ENCODE data around the gene MOGAT2.
"Not testable (repeated sequence)": the region's sequence is repeated elsewhere in the genome, so short reads cannot be mapped to it uniquely, and the experiment has no call there.

Gene MOGAT2

DNA sequence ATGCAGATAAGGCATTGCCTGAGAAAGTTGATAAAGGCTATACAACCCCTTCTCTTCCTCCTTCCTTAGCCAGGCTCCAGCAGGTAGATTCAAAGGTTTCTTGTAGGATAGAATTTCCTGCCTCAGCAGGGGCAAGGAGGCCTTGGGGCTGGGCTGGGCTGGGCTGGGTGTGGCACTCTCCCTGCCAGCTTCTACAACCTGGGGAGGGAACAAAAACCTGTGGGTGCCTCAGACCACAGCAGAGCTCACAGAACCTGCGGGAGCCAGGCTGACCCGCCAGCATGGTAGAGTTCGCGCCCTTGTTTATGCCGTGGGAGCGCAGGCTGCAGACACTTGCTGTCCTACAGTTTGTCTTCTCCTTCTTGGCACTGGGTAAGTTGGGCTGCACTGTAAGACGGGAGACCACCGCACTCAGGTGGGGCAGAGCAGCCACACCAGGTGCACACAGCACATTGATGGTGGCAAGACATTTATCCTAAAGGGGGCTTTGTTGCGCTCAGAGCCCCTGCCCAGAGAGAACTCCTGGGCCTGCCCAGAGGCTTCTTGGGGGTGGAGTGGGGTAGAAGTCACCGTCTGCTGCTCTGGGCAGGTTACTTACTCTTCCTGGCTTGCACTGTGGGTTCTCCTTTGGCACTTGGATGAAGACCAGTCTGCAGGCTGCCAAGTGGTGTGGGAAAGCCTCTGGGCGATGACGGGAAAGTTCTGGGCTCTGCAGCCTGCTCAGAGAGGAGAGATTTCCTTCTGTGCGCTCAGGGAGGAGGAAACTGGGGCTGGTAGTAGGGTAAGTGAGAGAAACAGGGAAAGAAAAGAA lies at the start of gene MOGAT2:
Gene MOGAT2, plus strand, starts transcription at position 231 of the 811 bp plus-strand sequence. Its CDS starts 51 bp downstream, at position 282.
- no peak within 1 kb of the TSS for H3K4me3 ChIP-seq (ENCODE audit: low read depth, low read length)

DNA sequence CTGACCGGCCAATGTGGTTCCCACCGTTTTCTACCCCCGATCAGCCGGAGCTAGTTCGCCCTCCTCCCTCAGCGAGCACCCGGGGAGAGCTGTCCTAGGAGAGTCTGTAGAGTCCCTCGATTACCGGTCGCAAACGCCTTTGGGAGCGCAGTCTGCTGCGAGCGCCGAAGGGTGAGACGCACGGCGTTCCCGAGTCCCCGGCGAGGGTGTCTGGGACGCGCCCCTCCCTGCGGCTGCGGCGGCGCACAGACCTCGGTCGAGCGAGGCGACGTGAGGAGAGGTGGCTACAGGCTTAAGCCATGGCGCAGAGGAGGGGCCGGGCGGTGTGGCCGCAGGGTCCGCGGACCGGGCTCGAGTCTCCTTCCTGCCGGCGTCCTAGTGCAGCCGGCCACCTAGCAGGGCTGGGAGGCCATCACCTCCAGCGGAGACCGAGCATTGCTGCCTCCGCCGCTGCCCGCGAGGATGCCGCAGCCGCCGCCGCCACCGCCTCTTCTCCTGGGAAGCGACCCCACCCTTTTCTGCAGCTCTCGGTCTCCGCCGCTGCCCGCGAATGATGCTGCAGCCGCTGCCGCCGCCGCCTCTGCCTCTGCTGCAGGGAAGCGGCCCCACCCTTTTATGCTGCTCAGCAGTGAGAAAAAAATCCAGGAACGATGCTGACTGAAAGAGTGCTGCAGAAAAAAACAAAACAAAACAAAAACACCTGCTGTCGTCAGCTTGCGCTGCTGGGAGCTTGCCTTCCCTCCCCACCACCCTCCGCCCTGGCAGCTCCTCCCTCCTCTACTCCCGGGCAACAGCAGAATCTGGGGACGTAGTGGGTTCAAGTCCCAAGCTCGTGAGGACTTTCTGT lies 49.0 kb upstream of the MOGAT2 start, which contains the start of gene MAP6:
Gene MAP6, minus strand, starts transcription at position 588 of the 847 bp plus-strand sequence. CDS start 669 bp downstream, outside the sequence.
- peak within 1 kb of the TSS; percentile 28 for H3K4me3 ChIP-seq (ENCODE audit: low read depth, low read length)

DNA sequence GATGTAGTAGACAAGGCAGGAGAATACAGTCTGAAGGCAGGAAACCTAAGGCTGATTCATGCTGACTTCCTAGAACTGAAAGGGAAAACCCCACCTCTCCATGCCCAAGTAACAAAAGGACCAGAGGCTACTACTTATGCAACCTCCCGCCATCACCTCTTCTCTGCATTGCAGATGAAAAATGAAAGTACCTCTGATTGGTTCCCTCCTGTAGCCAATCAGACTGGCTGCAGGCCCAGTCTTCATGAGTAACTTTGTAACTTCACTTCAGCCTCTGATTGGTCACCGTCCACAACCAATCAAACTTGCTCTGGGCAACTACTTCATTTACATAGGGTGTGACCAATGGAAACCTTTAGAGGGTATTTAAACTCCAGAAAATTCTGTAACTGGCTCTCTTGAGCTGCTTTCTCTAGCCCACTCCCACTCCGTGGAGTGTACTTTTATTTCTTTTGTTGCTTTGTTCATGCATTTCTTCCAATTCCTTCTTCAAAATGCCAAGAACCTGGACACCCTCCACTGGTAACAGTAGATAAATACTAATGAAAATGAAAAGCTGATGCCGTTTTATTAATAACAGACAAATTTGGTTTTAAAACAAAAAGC lies 43.6 kb upstream of the MOGAT2 start:
- H3K4me3 ChIP-seq (ENCODE audit: low read depth, low read length), result no peak overlapping the region

DNA sequence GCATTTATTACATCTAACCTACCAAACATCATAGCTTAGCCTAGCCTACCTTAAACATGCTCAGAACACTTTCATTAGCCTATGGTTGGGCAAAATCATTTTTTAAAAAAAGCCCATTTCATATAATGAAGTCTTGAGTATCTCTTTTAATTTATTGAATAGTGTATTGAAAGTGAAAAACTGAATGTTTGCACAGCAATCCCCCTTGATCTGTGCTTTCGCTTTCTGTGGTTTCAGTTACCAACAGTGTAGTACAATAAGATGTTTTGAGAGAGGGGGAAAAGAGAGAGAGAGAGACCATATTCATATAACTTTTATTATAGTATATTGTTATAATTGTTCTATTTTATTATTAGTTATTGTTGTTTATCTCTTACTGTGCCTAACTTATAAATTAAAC lies 40.4 kb upstream of the MOGAT2 start:
- no peak overlapping the region for H3K4me3 ChIP-seq (ENCODE audit: low read depth, low read length)

DNA sequence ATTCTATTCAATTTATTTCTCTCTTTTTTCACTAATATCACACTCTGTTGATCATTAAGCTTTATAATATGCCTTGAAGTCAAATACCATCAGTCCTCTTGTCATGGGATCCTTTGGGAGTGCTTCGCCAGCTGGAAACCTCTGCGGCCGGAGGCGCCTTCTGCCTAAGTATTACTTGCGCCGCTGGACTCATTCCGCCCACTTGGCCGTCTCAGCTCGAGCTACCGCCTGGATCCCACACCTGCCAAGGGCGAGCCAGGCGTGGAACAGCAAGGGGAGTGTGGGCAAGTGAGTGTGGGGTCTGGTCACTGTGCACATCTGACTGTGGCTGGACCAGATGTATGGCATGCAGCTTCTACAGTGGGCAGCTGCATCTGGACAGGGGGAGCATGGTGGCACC lies 39.7 kb upstream of the MOGAT2 start:
- H3K4me3 ChIP-seq (ENCODE audit: low read depth, low read length), result no peak overlapping the region

DNA sequence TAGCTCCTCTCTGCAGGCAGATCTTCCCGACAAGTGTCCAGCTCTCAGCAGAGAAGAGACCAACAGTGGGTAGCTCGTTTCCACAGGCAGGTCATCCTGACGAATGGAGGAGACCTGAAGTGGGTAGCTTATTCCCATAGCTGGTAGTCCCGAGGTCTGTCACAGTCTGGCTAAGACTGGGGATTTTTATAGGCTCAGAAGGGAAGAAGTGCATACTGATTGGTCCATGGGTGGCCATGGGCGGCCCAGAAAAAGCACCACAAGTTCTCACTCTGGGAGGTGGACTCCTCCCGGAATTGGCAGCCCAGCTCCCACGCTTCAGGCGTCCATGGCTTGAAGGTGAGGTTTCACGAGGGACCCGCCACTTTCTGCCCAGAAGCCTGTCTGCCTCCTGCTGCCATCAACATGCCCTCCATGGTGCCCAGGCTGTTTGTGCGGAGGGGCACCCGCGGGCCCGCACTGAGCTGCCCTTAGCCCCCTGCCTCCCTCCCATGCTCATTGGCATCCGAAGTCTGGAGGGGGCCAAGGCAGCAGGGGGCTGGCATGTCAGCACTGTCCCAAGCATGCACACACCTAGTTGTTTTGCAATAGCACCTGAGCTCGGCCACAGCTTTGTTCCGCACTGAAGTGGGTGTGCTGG lies 38.9 kb upstream of the MOGAT2 start:
- no peak overlapping the region for H3K4me3 ChIP-seq (ENCODE audit: low read depth, low read length)

DNA sequence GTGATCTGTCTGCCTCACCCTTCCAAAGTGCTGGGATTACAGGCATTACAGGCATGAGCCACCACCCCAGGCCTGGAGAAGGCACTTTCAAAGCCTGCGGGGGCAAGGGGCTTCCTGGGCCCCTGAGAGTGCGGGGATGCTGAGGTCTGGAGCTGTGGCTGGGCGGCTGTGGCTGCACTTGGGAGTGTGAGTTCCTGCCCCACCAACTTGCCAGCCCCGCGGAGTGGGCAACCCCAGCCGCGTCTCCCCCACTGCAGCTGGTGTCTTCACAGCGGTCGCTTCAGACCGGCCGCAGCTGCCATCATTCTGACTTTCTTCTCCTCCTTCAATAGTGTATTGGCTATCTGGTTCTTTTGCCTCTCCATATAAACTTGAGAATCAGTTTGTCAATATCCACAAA lies 38.1 kb upstream of the MOGAT2 start:
- H3K4me3 ChIP-seq (ENCODE audit: low read depth, low read length), result no peak overlapping the region

DNA sequence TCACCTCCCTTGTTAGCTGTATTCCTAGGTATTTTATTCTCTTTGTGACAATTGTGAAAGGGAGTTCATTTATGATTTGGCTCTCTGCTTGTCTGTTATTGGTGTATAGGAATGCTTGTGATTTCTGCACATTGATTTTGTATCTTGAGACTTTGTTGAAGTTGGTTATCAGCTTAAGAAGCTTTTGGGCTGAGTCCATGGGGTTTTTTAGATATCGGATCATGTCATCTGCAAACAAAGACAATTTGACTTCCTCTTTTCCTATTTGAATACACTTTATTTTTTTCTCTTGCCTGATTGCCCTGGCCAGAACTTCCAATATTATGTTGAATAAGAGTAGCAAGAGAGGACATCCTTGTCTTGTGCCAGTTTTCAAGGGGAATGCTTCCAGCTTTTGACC lies 33.8 kb upstream of the MOGAT2 start:
- not testable (repeated sequence) for H3K4me3 ChIP-seq (ENCODE audit: low read depth, low read length)

DNA sequence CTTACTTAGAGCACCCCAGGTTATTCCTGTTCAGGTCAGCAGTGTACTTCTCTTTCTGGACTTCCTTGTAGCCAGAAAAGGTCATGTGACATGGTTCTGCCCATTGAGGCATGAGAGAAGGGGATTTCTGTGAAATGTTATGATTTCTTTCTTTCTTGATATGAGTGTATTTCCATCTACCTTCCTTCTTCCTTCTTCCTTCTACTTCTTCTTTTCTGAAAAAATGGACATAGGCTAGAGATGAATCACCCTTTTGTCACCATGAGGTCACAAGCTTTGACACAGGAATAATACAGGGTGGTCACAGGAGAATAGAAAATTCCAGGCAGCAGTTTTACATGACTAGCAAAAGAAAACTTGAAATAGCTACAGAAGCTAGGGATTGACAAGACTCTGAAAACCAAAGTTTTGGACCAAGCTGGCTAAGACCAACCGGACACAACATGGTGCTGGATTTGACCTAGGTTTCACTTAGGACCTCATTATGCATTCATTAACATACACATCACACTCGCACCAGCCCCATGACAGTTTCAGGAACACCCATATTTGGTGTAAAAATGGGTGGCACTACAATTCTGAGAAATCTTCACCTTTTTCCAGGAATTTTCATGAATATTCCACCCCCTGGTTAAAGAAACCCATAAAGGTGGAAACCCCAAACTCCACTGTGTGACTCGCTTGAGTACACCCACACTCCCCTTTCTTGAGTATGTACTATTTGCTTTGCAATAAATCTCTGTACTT lies 27.6 kb upstream of the MOGAT2 start:
- H3K4me3 ChIP-seq (ENCODE audit: low read depth, low read length), result no peak overlapping the region

DNA sequence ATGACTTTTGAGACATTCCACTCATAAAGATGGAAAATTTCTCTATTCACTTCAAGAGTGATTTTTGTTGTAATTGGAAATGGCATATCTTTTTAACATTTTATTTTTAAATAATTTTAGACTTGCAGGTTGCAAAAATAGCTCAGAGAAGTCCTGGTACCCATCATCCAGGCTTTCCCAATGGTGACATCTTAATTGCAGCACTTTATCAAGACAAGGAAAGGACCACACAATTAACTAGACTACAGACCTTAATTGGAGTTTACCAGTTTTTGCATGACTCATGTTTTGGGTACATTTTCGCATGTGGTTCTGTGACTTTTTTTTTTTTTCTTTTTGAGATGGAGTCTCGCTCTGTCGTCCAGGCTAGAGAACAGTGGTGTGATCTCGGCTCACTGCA lies 25.8 kb upstream of the MOGAT2 start:
- H3K4me3 ChIP-seq (ENCODE audit: low read depth, low read length), result no peak overlapping the region

DNA sequence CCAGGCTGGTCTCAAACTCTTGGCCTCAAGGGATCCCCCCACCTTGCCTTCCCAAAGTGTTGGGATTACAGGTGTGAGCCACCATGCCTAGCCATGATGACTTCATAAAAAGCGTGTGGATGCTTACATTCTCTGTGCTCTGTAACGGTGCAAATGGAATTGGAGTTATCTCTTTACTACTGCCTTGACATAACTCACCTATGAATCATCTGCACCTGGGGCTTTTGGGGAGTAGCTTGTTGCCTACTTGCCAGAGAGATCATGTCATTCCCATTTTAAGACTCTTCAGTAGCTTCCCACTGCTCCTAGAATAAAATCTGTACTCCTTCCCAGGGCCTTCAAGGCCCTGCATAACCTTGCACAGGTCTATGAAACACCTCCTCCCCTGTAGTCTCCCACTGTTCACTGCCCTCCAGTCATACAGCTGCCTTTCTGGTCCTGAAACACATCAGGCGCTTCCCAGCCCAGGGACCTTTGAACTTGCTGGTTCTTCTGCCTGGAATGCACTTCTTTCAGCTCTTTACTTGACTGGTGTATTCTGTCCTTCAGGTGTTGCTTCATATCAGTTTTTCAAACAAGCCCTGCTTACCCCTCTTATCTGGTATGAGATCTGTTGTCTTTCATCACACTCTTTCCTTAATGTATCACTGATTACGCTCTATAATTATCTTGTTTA lies 19.6 kb upstream of the MOGAT2 start:
- H3K4me3 ChIP-seq (ENCODE audit: low read depth, low read length), result no peak overlapping the region

DNA sequence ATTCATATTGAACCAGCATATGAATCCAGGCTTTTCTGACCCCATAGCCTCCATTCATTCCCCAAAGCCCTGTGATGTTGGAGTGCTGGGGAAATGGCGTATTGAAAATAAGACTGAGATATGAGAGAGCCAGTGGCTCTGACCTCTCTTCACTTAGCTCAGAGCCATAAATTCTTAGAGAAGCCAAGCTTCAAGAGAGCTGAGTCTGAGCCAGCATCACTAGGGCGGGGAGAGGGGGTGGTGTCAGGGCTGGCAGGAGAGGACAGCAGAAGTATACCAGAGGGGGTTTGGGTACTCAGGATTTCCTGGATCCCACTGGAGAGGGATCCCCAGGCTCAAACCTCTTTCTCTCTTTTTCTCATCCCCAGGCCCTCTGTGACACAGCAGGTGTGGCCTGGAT lies 16.7 kb upstream of the MOGAT2 start:
- H3K4me3 ChIP-seq (ENCODE audit: low read depth, low read length), result no peak overlapping the region

DNA sequence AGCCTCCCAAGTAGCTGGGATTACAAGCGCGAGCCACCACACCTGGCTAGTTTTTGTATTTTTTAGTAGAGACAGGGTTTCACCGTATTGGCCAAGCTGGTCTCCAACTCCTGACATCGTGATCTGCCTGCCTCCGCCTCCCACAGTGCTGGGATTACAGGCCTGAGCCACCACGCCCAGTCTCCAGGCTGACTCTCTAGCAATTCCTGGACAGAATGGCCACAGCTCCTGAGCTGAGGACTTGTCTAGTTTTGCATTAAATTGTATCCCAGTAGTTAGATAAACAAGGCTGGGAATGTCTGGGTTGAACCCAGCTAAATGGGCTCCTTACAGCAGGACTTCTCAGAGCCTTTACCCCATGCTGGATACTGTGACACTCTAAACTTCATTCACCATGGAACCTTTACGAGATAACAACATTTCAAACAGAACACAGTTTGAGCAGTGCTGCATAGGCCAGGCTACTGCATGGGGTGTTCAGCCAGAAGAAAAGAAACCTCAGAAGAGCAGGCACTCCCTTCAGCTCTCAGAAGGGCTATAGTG lies 13.9 kb upstream of the MOGAT2 start:
- H3K4me3 ChIP-seq (ENCODE audit: low read depth, low read length), result no peak overlapping the region

DNA sequence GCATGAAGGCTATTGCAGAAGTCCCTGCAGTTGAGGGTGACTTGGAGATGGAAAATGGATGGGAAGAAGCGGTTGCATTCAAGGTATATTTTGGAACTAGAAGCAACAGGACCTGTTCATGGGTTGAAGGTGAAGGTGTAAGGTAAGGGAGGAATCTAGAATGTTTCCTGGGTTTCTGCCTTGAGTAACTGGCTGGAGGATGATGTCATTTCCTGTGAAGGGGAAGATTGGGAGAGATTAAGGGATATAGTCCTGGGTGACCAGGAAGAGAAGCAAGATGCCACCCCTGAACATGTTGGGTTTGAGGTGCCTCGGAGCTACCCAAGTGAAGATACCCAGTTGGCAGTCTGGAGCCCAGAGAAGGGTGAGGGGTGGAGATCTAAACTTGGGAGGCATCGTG lies 12.1 kb upstream of the MOGAT2 start:
- H3K4me3 ChIP-seq (ENCODE audit: low read depth, low read length), result no peak overlapping the region

DNA sequence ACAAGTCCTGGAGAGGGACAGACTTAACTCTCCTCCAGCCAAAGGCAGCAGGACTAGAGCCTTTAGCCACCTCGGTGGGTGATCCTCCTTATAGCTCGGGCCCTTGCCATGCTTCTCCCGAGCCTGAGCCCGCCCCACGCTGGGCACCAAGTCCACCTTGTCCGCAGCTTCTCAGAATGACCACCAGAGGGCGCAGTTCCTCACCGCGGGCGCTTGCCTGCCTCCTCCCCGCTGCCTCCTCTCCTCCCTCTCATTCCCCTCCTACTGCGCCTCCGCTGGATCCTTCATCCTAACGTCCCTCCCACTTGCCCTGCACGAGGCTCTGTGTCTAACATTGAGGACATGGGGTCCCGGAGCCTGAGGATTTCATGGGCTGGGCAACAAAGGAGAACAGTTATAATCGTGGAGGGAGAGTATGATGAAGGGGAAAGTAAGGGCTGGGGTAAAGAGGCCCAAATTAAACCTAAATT lies 11.3 kb upstream of the MOGAT2 start:
- H3K4me3 ChIP-seq (ENCODE audit: low read depth, low read length), result no peak overlapping the region

DNA sequence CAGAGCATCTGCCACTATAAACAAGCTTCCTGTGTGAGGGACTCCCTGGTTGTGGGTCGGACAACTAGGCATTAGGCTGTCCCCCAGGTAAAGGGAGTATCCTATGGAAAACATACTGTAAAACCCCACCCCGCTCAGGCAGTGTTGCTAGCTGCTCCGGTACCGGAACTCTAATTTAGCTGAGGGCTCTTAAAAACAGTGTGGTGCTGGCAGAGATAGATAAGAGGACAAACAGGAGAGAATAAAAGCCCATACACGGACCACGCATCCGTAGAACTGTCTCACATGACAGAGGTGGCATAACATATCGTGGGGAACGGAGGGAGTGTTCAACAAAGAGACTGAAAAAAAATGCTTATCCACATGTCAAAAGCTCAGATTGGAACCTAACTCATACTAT lies 3.4 kb upstream of the MOGAT2 start:
- H3K4me3 ChIP-seq (ENCODE audit: low read depth, low read length), result no peak overlapping the region

DNA sequence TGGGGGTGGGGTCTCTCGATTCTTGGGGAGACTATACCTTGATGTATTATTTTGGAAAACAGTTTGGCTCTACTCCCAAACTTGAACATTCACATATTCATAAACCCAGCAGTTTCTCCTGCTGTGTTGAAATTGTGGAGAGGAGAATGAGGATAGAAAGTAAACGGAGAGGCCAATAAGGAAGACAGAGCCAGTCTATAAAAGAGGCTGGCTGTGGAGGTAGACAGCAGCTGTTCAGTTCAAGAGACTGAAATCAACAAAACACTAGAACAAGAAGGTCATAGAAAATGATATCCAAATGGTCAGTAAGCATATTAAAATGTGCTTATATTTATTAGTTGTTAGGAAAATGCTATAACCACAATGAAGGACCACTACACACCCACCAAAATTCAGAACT lies 1.9 kb upstream of the MOGAT2 start:
- no peak overlapping the region for H3K4me3 ChIP-seq (ENCODE audit: low read depth, low read length)

DNA sequence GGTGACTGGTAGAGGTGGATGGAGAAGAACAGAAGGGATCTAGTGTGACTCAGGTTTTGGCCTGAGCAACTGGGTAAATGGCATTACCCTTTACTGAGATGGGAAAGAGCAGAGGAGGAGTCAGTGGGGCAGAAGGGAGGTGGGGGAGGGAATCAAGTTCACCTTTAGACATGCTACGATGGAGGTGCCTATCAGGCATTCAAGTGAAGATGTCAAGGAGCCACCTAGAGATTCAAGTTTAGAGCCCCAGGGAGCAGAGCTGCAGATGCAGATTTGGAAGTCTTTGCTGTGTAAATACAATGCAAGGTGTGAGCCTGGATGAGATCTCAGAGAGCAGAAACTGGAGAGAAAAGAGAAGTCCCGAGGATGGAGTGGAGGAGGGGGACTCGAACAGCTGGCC lies 979 bp upstream of the MOGAT2 start:
- no peak overlapping the region for H3K4me3 ChIP-seq (ENCODE audit: low read depth, low read length)
